LNCAP (cell line): ENCODE data around the gene NSMCE1.

Experiments used
- CTCF ChIP-seq: fragments of 450-650 bp; IDR thresholded peaks from 2 replicates; pipeline ENCODE4 v1.5.1; 2017; ENCODE audit warnings: mild to moderate bottlenecking

Gene NSMCE1

GRCh38 chr16:27304881-27305745 is 36.5 kb upstream of the NSMCE1 start:
- TF ChIP-seq CTCF, result no peak

- no peak for TF ChIP-seq CTCF
Measured at GRCh38 chr16:27304102-27304501, 35.5 kb upstream of the NSMCE1 start.

- no peak for TF ChIP-seq CTCF
Measured at GRCh38 chr16:27303256-27304100, 34.9 kb upstream of the NSMCE1 start.

- TF ChIP-seq CTCF, result no peak
Measured at GRCh38 chr16:27302126-27302525, 33.6 kb upstream of the NSMCE1 start.

- TF ChIP-seq CTCF, result no peak
Measured at GRCh38 chr16:27301236-27301861, 32.8 kb upstream of the NSMCE1 start.

GRCh38 chr16:27298132-27298531 is 29.6 kb upstream of the NSMCE1 start:
- no peak for TF ChIP-seq CTCF

GRCh38 chr16:27293343-27293742 is 24.8 kb upstream of the NSMCE1 start:
- no peak for TF ChIP-seq CTCF
